ENCODE measurements around the gene ZBTB32.
"Not testable (repeated sequence)": the region's sequence is repeated elsewhere in the genome, so short reads cannot be mapped to it uniquely, and the experiment has no call there.

The ZBTB32 gene

DNA sequence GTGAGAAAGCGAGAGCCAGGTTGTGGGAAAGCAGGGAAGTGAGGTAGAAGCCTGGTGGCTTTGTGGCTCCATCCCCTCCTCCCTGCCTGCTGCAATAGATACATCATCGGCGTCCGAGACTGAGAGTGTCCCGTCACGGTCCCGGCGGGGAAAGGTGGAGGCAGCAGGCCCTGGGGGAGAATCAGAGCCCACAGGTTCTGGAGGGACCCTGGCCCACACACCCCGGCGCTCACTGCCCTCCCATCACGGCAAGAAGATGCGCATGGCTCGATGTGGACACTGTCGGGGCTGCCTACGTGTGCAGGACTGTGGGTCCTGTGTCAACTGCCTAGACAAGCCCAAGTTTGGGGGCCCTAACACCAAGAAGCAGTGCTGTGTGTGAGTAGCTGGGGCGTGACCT lies 18.5 kb downstream of the ZBTB32 start:
- no peak for DNase-seq

DNA sequence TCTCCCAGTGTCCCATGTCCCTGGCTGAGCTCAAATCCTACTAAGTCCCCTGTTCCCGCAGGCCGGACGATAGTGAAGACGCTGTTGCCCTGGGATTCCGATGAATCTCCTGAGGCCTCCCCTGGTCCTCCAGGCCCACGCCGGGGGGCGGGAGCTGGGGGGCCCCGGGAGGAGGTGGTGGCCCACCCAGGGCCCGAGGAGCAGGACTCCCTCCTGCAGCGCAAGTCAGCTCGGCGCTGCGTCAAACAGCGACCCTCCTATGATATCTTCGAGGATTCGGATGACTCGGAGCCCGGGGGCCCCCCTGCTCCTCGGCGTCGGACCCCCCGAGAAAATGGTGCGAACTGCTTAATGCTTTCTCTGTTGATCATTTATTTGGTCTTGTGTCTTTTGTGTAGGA lies 19.3 kb downstream of the ZBTB32 start:
- DNase-seq = no peak

DNA sequence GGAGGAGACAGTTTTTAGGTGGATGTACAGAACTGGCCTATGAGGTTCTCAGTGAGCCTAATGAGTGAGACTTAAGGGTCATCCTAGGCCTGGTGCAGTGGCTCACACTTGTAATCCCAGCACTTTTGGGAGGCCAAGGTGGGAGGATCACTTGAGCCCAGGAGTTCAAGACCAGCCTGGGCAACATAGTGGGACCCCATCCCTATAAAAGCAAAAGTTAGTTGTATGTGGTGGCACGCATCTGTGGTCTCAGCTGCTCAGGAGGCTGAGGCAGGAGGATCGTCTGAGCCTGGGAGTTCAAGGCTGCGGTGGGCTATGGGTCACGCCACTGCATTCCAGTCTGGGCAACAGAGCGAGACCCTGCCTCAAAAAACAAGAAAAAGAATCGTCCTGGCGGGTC lies 19.8 kb downstream of the ZBTB32 start:
- not testable (repeated sequence) for DNase-seq

DNA sequence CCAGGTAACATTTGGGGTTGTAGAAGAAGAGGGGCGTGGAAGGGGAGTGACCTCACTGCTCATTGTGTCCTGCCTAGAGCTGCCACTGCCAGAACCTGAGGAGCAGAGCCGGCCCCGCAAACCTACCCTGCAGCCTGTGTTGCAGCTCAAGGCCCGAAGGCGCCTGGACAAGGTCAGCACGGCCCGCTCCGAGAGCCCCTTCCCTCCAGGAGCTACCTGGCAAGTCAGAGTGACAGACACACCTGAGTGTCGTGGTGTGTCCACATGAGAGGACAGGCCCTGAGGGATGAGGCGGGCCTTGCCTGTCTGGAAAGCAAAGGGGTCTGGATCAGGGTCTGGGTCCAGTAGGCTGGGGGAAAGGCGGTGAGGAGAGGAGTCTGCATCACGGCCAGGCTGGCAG lies 20.2 kb downstream of the ZBTB32 start:
- no peak for DNase-seq

DNA sequence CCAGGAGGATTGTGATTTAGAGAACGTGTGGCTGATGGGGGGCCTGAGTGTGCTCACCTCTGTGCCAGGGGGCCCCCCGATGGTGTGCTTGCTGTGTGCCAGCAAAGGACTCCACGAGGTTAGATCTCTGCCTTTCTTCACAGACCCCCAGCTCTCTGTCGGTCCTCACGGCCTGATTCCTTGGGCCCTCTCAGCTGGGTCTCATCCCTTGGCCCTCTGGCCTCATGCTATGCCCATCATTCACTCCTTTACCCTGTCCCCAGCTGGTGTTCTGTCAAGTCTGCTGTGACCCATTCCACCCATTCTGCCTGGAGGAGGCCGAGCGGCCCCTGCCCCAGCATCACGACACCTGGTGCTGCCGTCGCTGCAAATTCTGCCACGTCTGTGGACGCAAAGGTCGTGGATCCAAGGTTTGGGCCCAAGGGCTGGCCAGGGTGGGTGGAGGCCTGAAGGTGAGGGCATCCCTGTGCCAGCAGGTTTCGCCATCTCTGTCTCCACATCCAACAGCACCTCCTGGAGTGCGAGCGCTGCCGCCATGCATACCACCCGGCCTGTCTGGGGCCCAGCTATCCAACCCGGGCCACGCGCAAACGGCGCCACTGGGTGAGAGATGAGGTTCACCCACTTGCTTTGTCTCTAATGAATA lies 21.0 kb downstream of the ZBTB32 start:
- no peak for DNase-seq

DNA sequence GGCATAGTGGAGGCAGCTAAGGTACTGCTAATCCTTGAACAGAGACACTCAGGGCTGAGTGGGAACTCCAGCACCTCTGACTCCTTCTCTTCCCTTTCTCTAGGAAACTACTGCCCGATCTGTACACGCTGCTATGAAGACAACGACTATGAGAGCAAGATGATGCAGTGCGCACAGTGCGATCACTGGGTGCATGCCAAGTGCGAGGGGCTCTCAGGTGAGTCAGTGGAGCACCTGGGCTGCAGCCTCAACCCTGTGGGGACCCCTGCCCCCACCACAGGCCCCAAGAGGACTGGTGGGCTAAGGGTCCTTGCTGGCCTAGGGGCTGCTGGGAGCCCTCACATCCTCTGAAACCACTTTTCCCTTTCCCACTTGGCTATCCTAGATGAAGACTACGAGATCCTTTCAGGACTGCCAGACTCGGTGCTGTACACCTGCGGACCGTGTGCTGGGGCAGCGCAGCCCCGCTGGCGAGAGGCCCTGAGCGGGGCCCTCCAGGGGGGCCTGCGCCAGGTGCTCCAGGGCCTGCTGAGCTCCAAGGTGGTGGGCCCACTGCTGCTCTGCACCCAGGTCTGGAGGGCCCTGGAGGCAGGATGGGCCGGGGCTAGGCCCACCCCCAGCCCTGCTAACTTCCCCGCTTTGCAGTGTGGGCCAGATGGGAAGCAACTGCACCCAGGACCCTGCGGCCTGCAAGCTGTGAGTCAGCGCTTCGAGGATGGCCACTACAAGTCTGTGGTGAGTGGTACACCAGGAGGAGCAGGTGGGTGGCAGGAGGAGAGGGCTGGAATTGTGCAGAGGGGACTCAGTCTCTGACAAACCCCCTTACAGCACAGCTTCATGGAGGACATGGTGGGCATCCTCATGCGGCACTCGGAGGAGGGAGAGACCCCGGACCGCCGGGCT lies 22.9 kb downstream of the ZBTB32 start:
- no peak for DNase-seq

DNA sequence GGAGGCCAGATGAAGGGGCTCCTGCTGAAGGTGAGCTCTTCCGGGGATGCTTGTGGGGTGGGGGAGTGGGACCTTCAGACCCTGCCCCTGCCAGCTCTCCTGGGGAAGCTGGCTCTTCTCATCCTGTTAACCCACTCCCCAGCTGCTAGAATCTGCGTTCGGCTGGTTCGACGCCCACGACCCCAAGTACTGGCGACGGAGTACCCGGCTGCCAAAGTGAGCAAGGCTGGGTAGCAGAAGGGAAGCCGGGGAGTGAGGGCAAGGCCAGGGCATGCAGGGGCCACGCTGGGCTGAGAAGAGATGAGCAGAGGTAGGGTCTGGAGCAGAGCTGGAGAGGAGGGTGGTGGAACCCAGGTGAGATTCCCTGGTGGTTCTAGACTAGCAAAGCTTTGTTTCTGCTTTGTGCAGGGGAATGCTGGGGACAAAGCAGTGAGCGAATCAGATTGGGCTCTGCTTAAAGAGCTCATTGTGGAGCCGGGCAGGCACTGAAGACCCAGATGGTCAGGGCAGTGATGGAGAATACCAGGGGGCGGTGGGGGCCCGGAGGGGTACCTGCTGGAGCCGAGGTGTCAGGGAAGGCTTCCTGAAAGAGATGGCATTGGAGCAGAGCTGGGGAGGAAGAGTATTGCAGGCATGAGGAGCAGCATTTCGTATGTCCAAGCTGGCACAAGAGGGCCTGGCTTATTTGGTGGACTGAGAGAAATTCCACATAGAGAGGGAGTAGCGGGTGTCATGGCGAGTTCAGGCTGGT lies 23.8 kb downstream of the ZBTB32 start:
- DNase-seq = no peak

DNA sequence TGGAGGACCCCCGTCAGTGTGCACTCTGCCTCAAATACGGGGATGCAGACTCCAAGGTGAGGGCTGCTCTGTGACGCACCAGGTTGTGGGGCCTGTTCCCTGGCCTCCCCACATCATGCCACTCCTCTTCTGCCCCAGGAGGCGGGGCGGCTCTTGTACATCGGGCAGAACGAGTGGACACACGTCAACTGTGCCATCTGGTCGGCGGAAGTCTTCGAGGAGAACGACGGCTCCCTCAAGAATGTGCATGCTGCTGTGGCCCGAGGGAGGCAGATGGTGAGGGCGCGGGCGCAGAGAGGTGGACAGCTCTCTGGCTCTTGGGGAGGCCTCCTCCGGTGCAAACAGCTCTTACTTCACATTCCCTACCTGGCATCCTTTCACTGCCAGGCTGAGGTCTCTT lies 24.7 kb downstream of the ZBTB32 start:
- no peak for DNase-seq

DNA sequence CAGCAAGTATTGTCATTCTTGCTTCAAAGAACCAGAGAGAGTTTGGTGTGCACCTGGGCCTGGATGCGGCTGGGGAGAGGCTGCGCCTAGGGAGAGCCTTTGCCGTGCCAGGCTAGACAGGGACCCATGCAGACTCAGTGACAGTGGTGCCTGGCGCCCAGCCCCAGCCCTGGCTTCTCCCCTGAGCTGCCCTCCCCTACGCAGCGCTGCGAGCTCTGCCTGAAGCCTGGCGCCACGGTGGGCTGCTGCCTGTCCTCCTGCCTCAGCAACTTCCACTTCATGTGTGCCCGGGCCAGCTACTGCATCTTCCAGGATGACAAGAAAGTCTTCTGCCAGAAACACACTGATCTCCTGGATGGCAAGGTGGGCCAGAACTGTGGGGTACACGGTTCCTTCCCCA lies 25.4 kb downstream of the ZBTB32 start:
- DNase-seq = no peak

DNA sequence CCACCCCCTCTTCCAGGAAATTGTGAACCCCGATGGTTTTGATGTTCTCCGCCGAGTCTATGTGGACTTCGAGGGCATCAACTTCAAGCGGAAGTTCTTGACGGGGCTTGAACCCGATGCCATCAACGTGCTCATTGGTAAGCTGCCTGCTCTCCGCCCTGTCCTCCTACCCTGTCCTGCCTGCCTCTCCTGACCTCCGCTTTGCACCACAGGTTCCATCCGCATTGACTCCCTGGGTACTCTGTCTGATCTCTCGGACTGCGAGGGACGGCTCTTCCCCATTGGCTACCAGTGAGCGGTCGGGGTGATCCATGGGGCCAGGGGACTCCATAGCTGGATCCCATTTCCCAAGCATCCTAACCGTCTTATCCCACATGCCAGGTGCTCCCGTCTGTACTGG lies 26.0 kb downstream of the ZBTB32 start:
- no peak for DNase-seq

DNA sequence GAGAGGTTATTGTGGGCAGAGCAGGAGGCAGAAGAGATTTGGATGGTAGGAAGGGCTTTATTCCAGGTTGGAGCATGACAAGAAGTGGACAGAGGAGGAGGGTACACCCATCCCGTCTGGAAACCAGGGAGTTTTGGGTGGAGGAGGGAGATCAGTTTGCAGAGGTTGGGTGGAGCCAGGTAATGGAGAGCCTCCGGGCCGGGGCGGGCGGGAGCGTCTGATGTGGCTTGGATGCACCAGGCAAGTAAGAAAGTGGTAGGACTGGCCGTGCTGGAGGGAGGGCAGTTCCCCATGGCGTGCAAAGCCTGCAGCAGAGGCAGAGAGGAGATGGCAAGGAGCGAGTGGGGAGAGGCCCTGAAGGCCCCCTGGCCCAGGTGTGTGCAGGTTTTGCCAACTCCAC lies 27.0 kb downstream of the ZBTB32 start:
- DNase-seq = no peak

DNA sequence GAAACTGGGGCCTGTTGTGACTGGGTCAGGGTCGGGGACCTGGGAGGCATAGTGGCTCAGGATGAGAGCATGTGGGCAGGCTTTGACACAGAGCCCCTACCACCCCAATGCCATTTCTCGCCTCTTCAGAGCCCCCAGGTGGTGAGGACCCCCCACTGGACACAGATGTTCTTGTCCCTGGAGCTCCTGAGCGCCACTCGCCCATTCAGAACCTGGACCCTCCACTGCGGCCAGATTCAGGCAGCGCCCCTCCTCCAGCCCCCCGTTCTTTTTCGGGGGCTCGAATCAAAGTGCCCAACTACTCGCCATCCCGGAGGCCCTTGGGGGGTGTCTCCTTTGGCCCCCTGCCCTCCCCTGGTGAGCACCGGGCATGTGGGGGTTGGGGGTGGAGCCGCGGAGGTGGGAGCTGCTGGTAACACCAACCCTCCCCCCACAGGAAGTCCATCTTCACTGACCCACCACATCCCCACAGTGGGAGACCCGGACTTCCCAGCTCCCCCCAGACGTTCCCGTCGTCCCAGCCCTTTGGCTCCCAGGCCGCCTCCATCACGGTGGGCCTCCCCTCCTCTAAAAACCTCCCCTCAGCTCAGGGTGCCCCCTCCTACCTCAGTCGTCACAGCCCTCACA lies 27.5 kb downstream of the ZBTB32 start:
- no peak for DNase-seq

DNA sequence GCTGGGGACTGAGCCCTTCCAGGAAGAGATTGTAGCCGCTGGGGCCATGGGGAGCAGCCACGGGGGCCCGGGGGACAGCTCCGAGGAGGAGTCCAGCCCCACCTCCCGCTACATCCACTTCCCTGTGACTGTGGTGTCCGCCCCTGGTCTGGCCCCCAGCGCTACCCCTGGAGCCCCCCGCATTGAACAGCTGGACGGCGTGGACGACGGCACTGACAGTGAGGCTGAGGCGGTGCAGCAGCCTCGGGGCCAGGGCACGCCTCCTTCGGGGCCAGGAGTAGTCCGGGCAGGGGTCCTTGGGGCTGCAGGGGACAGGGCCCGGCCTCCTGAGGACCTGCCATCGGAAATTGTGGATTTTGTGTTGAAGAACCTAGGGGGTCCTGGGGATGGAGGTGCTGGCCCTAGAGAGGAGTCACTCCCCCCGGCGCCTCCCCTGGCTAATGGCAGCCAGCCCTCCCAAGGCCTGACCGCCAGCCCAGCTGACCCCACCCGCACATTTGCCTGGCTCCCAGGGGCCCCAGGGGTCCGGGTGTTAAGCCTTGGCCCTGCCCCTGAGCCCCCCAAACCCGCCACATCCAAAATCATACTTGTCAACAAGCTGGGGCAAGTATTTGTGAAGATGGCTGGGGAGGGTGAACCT lies 28.3 kb downstream of the ZBTB32 start:
- DNase-seq = no peak

DNA sequence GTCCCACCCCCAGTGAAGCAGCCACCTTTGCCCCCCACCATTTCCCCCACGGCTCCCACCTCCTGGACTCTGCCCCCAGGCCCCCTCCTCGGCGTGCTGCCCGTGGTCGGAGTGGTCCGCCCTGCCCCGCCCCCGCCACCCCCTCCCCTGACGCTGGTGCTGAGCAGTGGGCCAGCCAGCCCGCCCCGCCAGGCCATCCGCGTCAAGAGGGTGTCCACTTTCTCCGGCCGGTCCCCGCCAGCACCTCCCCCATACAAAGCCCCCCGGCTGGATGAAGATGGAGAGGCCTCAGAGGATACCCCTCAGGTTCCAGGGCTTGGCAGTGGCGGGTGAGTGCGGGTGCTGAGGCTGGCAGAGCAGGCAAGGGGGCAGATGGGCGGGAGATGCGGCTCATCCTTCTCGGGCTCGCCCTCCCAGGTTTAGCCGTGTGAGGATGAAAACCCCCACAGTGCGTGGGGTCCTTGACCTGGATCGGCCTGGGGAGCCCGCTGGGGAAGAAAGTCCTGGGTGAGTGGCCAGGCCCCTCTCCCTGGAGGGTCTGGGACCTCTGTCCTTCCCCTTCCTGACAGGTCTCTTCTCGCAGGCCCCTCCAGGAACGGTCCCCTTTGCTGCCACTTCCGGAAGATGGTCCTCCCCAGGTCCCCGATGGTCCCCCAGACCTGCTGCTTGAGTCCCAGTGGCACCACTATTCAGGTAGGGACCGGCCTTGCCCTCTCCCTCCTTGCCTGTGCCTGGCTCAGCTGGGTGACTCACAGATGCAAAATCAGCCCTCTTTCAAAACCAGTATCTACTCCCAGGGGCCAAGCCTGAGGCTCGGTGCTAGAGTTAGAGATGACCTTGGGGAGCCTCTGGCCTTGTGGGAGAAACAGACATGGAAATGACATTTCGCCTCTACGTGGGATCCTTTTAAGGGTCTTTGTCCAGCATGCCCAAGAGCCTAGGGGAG lies 29.1 kb downstream of the ZBTB32 start:
- DNase-seq = no peak

DNA sequence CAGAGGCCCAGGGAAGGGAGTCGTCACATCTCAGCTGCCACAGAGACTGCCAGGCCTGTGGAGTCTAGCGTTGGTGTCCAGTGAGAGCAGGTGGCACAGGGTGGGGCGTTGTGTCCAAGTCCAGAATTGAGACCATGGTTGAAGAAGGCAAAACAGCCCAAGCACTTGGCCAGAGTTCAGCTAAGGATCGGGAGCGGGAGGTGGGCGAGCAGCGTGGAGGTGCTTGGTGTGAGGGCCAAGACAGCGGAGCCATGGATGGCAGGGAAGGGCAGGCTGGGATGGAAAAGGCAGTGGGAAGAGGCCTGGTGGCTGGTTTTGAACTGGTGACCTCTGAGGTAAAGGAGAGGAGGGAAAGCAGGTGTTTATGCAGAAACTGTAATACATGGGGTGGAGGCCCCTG lies 29.9 kb downstream of the ZBTB32 start:
- no peak for DNase-seq

DNA sequence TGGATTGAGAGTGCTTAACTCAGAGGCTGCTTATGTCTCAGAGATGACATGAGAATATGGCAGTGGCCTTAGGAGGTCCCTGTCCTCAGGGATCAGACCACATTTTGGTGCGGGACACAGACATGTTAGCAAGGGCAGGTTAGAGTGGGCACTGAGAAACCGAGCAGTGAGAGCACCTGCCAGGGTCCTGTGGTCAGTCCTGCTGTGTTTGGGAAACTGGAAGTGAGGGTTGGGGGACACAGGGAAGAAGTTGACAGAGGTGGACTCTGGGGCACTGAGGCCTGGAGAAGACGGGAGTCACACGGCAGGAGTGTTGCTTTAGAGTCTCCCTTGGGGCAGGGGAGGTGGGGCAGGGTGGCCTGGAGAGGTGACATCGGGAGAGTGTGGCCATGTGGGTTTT lies 30.5 kb downstream of the ZBTB32 start:
- no peak for DNase-seq

DNA sequence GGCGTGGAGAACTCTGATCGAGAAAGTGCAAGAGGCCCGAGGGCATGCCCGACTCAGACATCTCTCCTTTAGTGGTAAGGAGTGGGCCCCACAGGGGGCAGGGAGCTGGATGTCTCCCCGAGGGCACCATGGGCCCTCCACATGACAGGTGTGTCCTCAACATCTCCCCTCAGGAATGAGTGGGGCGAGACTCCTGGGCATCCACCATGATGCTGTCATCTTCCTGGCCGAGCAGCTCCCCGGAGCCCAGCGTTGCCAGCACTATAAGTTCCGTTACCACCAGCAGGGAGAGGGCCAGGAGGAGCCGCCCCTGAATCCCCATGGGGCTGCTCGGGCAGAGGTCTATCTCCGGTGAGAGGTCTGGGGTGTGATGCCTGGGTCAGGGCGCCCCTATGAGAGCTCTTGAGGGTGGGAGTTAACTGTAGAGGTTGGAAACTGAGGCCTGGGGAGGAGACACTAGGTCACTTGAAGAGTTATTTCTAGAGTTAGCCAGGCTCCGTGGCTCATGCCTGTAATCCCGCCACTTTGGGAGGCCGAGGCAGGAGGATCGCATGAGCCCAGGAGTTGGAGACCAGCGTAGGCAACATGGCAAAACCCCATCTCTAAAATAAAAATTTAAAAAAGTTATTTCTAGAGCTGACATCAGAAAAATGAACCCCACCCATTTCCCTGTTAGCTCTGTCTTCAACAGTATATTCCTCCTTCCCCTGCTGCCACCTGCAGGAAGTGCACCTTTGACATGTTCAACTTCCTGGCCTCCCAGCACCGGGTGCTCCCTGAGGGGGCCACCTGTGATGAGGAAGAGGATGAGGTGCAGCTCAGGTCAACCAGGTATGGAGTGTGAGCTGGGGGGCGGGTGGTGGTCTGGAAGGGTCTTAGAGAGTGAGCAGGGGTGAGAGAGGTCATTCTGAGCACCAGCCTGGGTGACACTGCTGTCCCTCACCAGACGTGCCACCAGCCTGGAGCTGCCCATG lies 32.8 kb downstream of the ZBTB32 start:
- no peak for DNase-seq

DNA sequence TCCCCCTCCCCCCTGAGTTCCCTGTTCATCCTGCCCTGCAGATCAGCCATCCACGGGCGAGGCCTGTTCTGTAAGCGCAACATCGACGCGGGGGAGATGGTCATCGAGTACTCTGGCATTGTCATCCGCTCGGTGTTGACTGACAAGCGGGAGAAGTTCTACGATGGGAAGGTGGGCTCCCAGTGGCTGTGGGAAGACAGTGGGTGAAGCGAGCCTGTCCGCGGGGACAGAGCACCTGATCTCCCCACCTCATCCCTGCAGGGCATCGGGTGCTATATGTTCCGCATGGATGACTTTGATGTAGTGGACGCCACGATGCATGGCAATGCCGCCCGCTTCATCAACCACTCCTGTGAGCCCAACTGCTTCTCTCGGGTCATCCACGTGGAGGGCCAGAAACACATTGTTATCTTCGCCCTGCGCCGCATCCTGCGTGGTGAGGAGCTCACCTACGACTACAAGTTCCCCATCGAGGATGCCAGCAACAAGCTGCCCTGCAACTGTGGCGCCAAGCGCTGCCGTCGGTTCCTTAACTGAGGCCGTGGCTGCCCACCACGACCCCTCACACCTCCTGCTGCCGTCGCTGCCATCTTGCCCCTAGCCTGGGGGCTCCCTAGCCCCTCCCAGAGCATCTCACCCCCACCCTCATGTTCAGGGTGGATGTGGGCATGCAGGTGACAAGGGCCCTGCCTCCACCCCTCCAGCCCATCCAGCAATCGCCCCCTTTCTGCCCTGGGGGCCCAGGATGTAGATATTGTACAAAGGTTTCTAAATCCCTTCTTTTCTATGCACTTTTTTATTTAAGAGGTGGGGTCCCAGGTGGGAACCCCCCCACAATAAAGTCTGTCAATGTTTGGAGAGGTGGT lies 33.9 kb downstream of the ZBTB32 start:
- no peak for DNase-seq

DNA sequence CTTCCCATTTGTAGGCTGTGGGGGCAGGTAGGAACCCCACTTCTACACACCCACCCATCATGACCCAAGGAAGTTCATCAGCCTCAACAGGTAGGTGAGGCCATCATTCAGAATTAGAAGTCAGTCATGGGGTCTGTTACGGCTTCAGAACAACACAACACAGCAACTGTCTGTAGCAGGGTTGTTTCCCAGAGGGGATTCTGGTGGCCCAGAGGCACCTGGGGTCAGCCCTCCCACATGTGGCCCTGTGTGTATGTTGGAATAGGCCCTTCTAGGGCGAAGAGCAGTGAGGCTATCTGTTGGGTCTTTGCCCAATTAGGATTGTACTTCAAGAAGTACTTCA lies 34.5 kb downstream of the ZBTB32 start:
- no peak for DNase-seq

Measured in CD4-positive, alpha-beta T cell treated with Interleukin-4 for 4 hours (primary cell).